ENCODE data around the gene EFR3B.
A peak's percentile ranks its signal among the peaks of the same experiment; 100 is the strongest.

The EFR3B gene

GRCh38 chr2:25036221-25036559, 5.7 kb upstream of the EFR3B start:
- no peak for DNase-seq

GRCh38 chr2:25039126-25039525, 2.8 kb upstream of the EFR3B start:
- no peak for DNase-seq

GRCh38 chr2:25041307-25041927, 459 bp upstream of the EFR3B start:
- DNase-seq, result no peak

- no peak for DNase-seq
Measured at GRCh38 chr2:25042321-25043240, 705 bp downstream of the EFR3B start.

GRCh38 chr2:25043241-25043867, 1.5 kb downstream of the EFR3B start:
- peak; percentile 86 for DNase-seq

GRCh38 chr2:25044011-25044410, 2.1 kb downstream of the EFR3B start:
- no peak for DNase-seq

GRCh38 chr2:25044990-25045389, 3.1 kb downstream of the EFR3B start:
- no peak for DNase-seq

- DNase-seq, result no peak
Measured at GRCh38 chr2:25049422-25049821, 7.5 kb downstream of the EFR3B start.

GRCh38 chr2:25050128-25050527, 8.3 kb downstream of the EFR3B start:
- no peak for DNase-seq

GRCh38 chr2:25053041-25053440, 11.2 kb downstream of the EFR3B start:
- DNase-seq, result no peak

GRCh38 chr2:25054720-25055119, 12.8 kb downstream of the EFR3B start:
- no peak for DNase-seq

- no peak for DNase-seq
Measured at GRCh38 chr2:25055376-25055920, 13.6 kb downstream of the EFR3B start.

- DNase-seq, result no peak
Measured at GRCh38 chr2:25056098-25056821, 14.4 kb downstream of the EFR3B start.

GRCh38 chr2:25062511-25062917, 20.6 kb downstream of the EFR3B start:
- DNase-seq, result no peak

GRCh38 chr2:25063876-25064660, 22.2 kb downstream of the EFR3B start:
- DNase-seq, result no peak

- DNase-seq, result no peak
Measured at GRCh38 chr2:25065768-25066167, 23.9 kb downstream of the EFR3B start.

GRCh38 chr2:25066455-25066854, 24.6 kb downstream of the EFR3B start:
- DNase-seq, result no peak

- no peak for DNase-seq
Measured at GRCh38 chr2:25068217-25068616, 26.3 kb downstream of the EFR3B start.

- DNase-seq, result no peak
Measured at GRCh38 chr2:25071966-25072365, 30.1 kb downstream of the EFR3B start.

GRCh38 chr2:25072606-25073005, 30.7 kb downstream of the EFR3B start:
- DNase-seq, result no peak

GRCh38 chr2:25073025-25073424, 31.1 kb downstream of the EFR3B start:
- no peak for DNase-seq

GRCh38 chr2:25073914-25074313, 32.0 kb downstream of the EFR3B start:
- DNase-seq, result no peak
